Measurements from ENCODE around the gene ZBTB12. TPM values are rescaled to one million over a fixed set of nuclear protein-coding genes. Genes with fewer than 3 reads are reported as not detected.

The ZBTB12 gene
- total and polyA plus RNA-seq, 9 of the 15 experiments (the other 6 are each of a cell fraction or from before 2014, with no cell fraction given): 0.03 to 12.4 (median 5.8) TPM; not detected in 1

- TF ChIP-seq ARID4B (CRISPR knock-in tag; IDR thresholded peaks at IDR 0.05): no peak
- TF ChIP-seq TOE1 (IDR thresholded peaks at IDR 0.05; ENCODE audit: borderline replicate concordance): peak; percentile 82; the same call in 1 of the 2 replicates
- peak; percentile 41; the same call in 1 of the 2 replicates for TF ChIP-seq TOE1 (CRISPR knock-in tag; IDR thresholded peaks at IDR 0.05; ENCODE audit: borderline replicate concordance, low read depth)
- TF ChIP-seq CBFA2T2 (conservative IDR thresholded peaks at IDR 0.05): peak; percentile 55
- no peak for TF ChIP-seq TRIM28 (IDR thresholded peaks at IDR 0.05)
- no peak for TF ChIP-seq E4F1 (CRISPR knock-in tag; IDR thresholded peaks at IDR 0.05; ENCODE audit: borderline replicate concordance)
- TF ChIP-seq IFI16 (CRISPR knock-in tag; IDR thresholded peaks at IDR 0.05): no peak
- peak in 1 of 2 experiments; percentile 53; a peak in 1 of 4 replicates for TF ChIP-seq TEAD1 (CRISPR knock-in tag; IDR thresholded peaks at IDR 0.05)
- TF ChIP-seq ELF1 (tag; IDR thresholded peaks at IDR 0.05): no peak
- no peak for TF ChIP-seq DNMT1 (IDR thresholded peaks at IDR 0.05)
- peak; percentile 87 for TF ChIP-seq L3MBTL2 (IDR thresholded peaks at IDR 0.05)
- TF ChIP-seq CTBP1 (IDR thresholded peaks at IDR 0.05; ENCODE audit: borderline replicate concordance): peak; percentile 98
- peak; percentile 35; the same call in 1 of the 2 replicates for TF ChIP-seq SOX6 (IDR thresholded peaks at IDR 0.05)
- 0 out of 2 replicates have a peak, but pooled peaks have one; percentile 45 for TF ChIP-seq NFE2 (IDR thresholded peaks at IDR 0.05; ENCODE audit: low read depth)
- TF ChIP-seq HLTF (IDR thresholded peaks at IDR 0.05): no peak
- TF ChIP-seq FOXA1 (IDR thresholded peaks at IDR 0.05; ENCODE audit: borderline replicate concordance): no peak
- peak; percentile 85 for TF ChIP-seq SP1 (CRISPR knock-in tag; IDR thresholded peaks at IDR 0.05)
- no peak for TF ChIP-seq ZNF398 (CRISPR knock-in tag; IDR thresholded peaks at IDR 0.05)
- no peak for TF ChIP-seq ZNF830 (CRISPR knock-in tag; IDR thresholded peaks at IDR 0.05)
- TF ChIP-seq TCF15 (CRISPR knock-in tag; IDR thresholded peaks at IDR 0.05): no peak
- peak; percentile 74; the same call in 1 of the 2 replicates for TF ChIP-seq OTX1 (CRISPR knock-in tag; IDR thresholded peaks at IDR 0.05)
Measured at GRCh38 chr6:31948753-31949413, 47.0 kb upstream of the ZBTB12 start (continued).
